ENCODE measurements around the gene LETM1.

DNA sequence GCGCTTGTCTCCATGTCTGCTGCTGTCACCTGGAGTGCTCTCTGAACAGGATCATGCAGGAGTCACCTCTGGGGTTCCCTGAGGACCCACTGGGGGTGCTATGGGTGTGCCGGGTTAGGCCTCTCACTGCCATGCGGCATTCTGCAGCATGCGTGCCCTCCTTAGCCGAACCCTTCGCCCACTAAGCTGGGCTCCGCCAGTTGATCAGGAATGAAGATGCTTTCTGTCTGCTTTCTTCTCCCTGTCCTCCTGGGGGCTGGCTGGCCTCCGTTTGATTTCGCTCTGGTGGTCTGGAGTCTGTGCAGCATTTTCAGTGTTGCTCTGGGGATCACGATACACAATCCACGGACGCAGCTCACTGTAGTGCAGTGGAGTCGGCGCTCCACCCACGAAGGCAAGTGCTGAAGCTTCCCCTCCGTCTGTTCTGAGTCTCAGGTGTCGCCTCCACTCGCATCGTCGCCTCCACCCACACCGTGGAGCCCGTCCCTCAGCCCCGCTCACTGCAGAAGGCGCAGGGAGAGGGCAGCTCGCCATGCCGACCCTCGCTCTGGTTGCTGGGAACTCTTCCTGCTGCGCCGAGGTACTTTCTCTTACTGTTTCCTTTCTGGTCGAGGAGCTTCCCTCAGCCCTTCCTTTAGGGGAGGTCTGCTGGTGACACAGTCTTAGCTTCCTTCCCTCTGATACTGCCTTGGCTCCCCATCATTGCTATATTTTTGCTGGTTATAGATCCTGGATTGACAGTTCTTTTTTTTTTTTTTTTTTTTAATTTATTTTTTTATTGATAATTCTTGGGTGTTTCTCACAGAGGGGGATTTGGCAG, 29.2 kb downstream of the LETM1 start:
- TF ChIP-seq POLR2A (IDR thresholded peaks at IDR 0.05) (no peak), CTCF (IDR thresholded peaks at IDR 0.05) (no peak)

Measured in prostate gland (tissue), 2 donors.